SKM-1 (cell line): ENCODE data around the gene NUTF2.
A peak's percentile ranks its signal among the peaks of the same experiment; 100 is the strongest.
"Not testable (repeated sequence)": the region's sequence is repeated elsewhere in the genome, so short reads cannot be mapped to it uniquely, and the experiment has no call there.

Source experiments
- DNase-seq: peaks from one replicate; lab custom pipeline; 2025; ENCODE audit not compliant: unreplicated experiment; lab: John Stamatoyannopoulos, UW

The NUTF2 gene

DNA sequence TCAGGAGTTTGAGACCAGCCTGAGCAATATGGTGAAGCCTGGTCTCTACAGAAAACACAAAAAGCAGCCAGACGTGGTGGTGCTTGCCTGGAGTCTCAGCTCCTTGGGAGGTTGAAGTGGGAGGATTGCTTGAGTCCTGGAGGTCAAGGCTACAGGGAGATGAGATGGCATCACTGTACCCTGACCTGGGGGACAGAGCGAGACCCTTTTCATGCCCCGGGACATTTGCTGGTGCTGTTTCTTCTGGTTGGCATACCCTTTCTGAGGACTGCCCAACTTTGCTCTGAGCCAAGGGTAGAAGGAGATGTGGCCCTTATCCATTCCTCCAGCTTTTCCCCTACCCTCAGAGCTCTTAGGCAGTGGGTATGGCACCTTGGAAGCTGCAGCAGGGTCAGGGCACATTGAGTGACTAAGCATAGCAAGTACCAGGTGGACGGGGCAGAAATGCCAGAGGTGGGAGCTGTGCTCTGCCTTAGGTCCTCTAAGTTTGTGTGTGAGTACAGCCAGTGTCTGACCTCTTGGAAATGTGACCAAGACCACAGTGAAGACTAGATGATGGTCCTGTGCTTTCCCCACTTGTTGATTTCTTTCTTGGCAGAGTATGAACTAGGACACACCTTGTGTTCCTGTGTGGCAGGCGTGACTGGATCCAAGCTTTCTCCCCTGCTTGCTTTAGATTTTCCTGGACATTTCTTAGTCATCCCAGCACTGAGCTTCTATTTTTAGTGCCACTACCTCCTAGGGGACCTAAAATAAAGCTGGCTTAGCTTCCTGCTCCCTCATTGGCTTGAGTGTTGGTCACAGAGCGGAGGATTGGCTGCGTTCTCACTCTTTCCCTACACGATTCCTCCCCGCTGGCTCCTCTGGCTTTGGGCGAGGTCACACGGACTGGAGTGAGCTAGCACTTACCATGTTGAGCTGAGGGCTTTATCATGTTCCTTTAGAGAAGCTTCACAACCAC lies 16.2 kb downstream of the NUTF2 start:
- no peak for DNase-seq

DNA sequence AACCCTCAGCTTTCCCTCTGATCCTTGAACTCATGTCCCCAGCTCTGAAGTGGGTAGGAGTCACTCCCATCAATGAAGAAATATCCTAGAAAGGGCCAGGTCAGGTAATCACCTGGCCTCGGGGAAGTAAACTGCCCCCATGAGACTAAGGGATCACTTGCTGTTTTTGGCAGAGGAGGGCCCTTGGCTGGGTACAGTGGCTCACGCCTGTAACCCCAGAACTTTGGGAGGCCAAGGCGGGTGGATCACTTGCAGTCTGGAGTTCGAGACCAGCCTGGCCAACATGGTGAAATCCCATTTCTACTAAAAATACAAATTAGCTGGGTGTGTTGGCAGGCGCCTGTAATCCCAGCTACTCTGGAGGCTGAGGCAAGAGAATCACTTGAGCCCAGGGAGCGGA lies 17.3 kb downstream of the NUTF2 start:
- not testable (repeated sequence) for DNase-seq

DNA sequence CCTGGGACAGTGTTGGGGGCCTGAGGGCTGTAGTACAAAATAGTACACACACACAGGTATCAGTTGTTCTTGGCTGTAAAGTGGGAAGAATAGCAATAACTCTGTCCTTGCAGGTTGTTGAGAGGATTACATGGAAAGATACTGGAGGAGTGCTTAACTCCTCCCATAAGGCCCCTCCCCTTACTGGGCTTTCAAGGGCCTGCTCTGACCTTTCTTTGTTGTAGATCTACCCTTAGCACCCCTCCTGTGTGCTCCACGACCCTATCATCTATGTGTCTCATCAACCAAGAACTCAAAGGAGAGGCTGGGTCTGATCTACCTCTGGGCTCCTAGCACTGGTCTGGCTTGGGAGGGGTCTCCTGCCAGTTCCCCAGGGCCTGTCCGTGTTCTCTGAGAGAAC lies 17.9 kb downstream of the NUTF2 start:
- DNase-seq, result no peak

DNA sequence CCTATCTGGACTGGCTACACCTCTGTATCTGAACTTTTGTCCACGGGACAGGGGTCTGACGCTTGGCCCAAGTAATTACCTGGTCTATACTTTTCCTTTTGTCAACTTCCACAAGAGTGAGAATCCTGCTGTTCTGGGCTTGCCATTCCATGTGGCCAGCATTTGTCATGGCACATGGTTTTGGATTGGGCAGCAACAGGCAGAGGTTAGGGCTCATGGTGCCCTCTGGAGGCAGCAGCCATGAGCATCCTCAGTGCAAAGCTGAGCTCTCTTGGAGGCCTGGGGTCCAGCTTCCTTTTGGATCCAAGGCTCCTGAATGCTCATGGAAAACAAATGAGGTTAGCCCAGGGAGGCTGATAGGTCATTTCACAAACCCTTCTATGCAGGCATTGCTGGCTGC lies 18.6 kb downstream of the NUTF2 start:
- no peak for DNase-seq

DNA sequence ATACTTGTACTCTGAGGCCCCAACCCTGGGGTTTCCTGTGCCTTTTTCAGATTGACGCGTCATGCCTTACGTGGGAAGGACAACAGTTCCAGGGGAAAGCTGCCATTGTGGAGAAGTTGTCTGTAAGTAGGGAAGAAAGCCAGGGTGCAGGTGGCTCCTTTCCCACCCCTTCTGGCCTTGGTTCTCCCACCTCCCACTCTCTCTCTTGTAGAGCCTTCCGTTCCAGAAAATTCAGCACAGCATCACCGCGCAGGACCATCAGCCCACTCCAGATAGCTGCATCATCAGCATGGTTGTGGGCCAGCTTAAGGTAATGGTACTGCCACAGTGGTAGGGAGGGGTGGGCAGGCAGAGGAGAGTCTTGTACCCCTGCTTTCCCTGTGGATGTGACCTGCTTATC lies 21.6 kb downstream of the NUTF2 start:
- no peak for DNase-seq

DNA sequence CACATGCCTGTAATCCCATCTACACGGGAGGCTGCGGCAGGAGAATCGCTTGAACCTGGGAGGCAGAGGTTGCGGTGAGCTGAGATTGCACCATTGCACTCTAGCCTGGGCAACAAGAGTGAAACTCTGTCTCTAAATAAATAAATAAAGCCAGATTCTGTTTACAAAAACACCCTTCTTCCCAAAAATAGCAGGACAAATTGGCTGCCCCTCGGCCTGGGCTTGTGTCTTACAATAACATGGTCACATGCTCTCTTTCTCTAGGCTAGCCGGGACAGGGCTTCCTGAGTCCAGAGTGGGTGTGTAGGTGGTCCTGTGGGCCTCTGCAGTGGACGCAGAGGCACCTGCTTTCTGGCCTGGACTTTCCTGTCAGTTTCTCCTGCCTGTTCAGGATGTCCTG lies 22.9 kb downstream of the NUTF2 start:
- no peak for DNase-seq

DNA sequence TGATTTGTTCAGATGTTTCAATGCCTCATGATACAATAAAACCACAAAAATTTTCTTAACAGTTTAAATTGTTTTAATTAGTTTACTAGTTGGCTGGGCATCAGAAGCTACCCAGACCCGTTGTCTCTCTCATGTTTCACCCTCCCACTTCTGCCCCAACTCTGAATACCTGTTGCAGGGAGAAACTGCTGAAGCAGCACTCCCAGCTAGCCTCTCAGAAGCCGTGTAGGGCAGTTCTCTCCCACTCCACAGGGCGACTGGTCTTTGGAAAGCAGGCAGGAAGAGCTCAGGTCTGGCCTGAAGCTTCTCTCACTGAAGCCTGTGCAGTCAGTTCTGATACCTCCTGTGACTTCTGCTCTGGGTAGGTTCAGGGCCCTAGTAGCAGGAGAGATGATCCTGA lies 24.5 kb downstream of the NUTF2 start:
- DNase-seq, result no peak

DNA sequence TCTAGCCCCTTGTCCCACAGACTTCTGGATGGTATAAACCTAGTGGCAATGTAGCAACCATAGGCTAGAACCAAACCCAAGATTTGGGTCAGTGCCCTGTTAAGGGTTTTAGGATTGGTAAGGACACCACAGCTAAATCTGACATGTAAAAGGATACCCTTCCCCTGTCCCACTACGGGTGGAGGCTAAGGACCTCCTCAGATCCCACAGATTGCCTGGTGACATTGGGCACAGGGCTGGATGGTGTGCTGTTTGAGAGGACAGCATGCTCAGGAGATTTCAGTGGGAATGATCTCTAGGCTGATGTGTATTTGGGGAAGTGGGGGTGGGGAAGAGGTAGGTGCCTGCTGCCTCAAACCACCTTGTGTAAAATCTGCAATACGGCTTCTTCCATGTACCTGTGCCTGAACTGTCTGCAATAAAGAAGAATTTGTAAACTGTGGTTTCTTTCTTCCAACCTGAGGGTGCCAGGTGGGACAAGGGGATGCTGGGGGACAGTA lies 25.4 kb downstream of the NUTF2 start:
- DNase-seq, result no peak

DNA sequence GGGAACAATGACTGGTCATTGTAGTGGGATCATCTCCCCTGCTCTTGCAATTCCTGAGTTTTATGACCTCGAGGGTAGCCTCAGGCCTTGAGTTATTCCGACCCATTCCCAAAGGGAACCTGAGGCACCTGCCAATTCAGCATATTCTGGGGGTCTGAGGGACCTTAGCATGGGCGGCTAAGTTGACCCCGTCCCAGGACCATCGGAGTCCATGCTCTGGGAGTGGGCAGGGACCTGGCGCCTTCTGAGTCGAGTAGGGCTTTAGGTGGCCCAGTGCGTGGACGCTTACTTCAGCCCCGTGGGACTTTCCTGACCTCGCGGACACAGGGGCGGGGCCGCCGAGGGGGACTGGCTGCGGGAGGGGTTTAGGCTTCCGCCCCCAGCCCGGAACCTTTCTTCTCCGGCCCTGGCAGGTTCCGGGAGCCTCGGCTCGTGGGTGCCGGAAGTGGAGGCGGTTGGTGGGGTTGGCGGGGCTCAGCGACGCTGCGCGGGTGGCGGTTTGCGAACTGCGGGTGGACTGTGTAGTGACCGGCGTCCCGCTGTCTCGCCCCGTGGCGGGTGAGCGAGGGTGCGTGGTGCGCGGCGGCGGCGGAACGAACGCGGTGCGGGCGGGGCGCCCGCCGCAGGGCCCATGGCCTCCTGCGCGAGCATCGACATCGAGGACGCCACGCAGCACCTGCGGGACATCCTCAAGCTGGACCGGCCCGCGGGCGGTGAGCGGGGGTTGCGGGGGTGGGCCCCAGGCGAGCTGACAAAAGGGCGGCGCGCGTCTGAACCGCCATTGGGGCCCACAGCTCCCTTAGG lies 26.1 kb downstream of the NUTF2 start, which contains the start of gene EDC4:
EDC4 (plus strand) TSS at position 422 of the 804 bp plus-strand sequence; CDS start at position 632, 210 bp downstream.
- DNase-seq, result peak; percentile 67

DNA sequence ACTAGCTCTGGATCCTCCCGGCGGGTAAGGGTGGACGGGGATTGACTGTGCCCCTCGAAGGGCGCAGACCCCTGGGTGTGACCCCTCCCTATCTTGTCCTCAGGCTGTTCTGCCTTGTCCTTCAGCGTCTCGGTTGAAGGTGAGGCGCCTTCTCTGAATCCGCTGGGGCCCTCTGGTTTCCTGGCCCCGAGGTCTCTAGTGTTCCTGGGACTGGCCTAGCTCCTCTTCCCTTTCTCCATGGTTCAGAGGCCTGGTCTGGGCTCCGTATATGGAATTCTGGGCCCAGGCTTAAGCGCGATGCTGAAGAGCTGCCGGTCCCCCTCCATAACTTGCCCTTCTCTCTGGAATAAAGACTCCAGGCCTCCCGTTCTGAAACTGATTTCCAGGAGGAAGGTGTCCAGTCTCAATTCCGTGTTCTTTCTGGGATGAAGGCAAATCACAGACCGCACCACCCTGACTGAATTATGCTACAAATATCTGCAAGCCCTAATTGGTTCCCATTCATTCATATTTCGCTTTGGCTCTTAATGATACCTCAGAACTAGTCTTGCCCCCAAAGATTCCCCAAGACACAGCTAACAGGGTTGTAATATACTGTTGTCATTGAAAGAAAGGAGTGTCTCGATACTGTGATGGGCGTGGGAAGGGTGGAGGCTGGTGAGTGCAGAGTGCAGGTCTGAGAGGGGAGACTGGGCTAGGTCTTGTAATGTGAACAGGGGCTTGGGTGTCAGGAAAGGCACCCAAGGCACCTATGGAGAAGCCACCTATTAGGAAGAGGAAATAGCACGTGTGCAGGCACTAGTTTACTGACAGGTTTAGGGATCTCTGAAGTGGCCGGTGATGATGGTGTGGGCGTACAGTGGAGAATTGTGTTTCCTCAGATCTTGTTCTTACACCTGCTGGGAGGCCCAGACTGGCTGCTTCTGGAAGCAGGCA lies 27.0 kb downstream of the NUTF2 start:
- DNase-seq, result no peak

DNA sequence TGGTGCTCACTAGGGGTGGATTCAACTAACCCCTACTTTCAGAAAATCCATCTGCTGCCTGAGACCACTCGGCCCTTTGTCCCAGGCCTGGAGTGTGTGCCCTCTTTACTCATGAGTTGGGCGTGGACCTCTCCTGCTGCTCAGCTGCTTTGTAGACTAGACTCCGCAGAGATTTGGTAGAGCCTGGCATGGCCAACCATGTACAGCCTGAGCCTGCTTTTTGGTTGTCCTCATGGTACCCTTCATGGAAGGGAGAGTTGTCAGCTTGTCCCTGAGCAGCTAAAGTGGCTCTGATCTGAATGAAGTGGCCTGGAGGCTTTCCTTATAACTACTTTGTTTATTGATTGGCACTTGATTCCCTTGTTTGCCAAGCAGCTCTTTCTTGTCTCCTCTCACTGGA lies 27.6 kb downstream of the NUTF2 start:
- no peak for DNase-seq

DNA sequence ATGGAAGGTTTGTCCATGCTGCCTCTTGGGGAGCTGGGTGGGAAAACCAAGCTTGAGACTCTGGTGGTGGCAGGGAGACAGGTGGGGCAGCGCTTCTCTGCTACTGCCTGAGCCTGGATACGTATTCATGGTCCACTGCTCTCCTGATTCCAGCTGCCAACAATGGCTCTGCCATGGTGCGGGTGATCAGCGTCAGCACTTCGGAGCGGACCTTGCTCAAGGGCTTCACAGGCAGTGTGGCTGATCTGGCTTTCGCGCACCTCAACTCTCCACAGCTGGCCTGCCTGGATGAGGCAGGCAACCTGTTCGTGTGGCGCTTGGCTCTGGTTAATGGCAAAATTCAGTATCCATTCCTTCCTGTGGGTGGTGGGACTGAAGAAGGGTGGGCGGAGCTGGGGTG lies 30.3 kb downstream of the NUTF2 start:
- no peak for DNase-seq

DNA sequence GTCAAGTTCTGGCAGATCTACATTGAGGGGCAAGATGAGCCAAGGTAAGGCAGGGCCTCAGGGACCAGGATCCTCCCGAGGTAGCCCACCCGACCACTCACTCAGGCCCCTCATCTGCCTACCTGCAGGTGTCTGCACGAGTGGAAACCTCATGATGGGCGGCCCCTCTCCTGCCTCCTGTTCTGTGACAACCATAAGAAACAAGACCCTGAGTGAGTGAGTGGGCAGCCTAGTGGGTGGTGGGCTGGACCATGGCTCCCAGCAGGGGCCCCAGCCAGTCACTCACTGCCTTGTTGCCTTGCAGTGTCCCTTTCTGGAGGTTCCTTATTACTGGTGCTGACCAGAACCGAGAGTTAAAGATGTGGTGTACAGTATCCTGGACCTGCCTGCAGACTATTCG lies 31.5 kb downstream of the NUTF2 start:
- no peak for DNase-seq

DNA sequence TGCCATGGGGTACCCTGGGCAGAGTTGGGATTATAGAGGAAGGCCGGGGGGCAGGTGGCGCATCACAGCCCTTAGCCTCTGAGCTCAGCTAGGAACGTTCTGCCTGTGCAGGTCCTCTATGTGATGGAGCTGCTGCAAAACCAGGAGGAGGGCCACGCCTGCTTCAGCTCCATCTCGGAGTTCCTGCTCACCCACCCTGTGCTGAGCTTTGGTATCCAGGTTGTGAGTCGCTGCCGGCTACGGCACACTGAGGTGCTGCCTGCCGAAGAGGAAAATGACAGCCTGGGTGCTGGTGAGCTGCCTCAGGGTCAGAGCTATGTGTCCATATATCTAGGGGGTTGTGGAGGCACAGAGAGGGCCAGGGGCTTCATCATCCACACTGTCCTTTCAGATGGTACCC lies 32.1 kb downstream of the NUTF2 start:
- no peak for DNase-seq

DNA sequence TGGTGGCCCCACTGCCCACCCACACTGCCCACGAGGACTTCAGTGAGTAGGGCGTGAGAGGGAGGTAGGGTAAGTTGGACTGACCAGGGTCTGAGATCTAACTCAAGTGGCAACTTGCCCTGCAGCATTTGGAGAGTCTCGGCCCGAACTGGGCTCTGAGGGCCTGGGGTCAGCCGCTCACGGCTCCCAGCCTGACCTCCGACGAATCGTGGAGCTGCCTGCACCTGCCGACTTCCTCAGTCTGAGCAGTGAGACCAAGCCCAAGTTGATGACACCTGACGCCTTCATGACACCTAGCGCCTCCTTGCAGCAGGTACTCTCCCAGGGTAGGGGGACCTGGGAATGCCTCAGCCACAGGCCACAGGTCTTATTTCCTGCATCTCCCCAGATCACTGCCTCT lies 32.7 kb downstream of the NUTF2 start:
- DNase-seq, result no peak

DNA sequence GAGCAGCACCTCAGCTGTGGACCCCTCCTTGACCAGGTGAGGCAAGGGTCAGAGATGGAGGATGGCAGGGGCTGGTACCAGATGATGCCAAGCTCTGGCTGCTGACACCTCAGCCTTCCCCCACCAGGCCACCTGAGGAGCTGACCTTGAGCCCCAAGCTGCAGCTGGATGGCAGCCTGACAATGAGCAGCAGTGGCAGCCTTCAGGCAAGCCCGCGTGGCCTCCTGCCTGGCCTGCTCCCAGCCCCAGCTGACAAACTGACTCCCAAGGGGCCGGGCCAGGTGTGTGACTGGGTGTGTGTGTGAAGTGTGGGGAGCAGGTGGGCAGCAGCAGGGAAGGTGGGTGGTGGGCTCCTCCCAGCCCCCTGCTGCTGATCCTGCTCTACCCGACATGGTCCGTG lies 33.2 kb downstream of the NUTF2 start:
- no peak for DNase-seq

DNA sequence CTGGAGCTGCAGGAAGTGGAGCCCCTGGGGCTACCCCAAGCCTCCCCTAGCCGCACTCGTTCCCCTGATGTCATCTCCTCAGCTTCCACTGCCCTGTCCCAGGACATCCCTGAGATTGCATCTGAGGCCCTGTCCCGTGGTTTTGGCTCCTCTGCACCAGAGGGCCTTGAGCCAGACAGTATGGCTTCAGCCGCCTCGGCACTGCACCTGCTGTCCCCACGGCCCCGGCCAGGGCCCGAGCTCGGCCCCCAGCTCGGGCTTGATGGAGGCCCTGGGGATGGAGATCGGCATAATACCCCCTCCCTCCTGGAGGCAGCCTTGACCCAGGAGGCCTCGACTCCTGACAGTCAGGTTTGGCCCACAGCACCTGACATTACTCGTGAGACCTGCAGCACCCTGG lies 33.9 kb downstream of the NUTF2 start:
- DNase-seq, result no peak

DNA sequence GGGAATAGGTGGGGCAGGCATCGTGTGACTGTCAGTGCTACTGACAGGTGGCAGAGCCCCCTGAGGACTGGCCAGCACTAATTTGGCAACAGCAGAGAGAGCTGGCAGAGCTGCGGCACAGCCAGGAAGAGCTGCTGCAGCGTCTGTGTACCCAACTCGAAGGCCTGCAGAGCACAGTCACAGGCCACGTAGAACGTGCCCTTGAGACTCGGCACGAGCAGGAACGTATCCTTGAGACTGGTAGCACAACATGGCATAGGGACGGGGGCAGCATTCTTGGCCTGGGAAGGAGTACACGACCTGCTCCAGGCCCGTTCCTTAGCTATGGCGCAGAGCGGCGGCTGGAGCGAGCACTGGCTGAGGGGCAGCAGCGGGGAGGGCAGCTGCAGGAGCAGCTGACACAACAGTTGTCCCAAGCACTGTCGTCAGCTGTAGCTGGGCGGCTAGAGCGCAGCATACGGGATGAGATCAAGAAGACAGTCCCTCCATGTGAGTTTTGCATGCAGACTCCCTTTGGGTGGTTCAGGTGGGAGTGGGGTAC lies 35.0 kb downstream of the NUTF2 start:
- no peak for DNase-seq

DNA sequence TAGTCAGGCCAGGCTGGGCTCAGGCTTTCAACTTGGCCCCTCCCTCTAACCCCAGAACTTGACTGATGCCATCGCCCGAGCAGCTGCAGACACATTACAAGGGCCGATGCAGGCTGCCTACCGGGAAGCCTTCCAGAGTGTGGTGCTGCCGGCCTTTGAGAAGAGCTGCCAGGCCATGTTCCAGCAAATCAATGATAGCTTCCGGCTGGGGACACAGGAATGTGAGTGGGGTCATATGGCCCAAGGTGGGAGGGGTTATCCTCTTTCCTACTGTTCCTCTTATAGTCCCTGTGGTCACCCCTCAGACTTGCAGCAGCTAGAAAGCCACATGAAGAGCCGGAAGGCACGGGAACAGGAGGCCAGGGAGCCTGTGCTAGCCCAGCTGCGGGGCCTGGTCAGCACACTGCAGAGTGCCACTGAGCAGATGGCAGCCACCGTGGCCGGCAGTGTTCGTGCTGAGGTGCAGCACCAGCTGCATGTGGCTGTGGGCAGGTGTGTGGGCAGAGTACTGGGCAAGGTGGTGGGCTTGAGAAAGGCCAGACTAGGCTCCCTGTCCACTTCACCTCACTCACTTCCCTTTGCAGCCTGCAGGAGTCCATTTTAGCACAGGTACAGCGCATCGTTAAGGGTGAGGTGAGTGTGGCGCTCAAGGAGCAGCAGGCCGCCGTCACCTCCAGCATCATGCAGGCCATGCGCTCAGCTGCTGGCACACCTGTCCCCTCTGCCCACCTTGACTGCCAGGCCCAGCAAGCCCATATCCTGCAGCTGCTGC lies 35.8 kb downstream of the NUTF2 start:
- no peak for DNase-seq
